22Rv1 (cell line): ENCODE measurements around the gene TKTL1.

Experiments used
- CTCF ChIP-seq: fragments of 450-650 bp; IDR thresholded peaks from 2 replicates; pipeline ENCODE4 v1.5.1; 2017; ENCODE audit warnings: mild to moderate bottlenecking
- ZFX ChIP-seq: fragments of 450-650 bp; IDR thresholded peaks from 2 replicates; pipeline ENCODE4 v1.6.1; 2017; ENCODE audit warnings: antibody characterized with exemption, borderline replicate concordance

- TF ChIP-seq CTCF, result no peak
- TF ChIP-seq ZFX, result no peak
Measured at GRCh38 chrX:154294791-154295574, 612 bp upstream of the TKTL1 start, which contains the start of gene TEX28.
